ENCODE measurements around the gene GRAP2.

GRAP2 gene

GRCh38 chr22:40022536-40023240 is 121.8 kb downstream of the GRAP2 start:
- no peak for DNase-seq

Measured in activated naive CD4-positive, alpha-beta T cell treated with Interleukin-2 at 50 U/mL for 16 hours (primary cell).